PC-3 (cell line): ENCODE measurements around the gene UROD. TPM values are rescaled to one million over a fixed set of nuclear protein-coding genes. Genes with fewer than 3 reads are reported as not detected.
"Not testable (repeated sequence)": the region's sequence is repeated elsewhere in the genome, so short reads cannot be mapped to it uniquely, and the experiment has no call there.

Experiments used
- ATAC-seq: fragments of 200-7000 bp; cut with Tn5 transposase; 2 replicates; pipeline ENCODE4 v1.9.1; 2020; ENCODE audit warnings: mild to moderate bottlenecking, moderate library complexity
- BruUV-seq: library from RNA; stranded (reverse); fragments of 400-500 nt; replicated peaks from 2 replicates; lab custom pipeline; 2021; lab: Mats Ljungman, UMichigan
- CTCF ChIA-PET: fragments of 300-600 bp; sonication (Branson Sonifier 250); formaldehyde crosslinking; loops from one replicate; lab custom pipeline; 2022; ENCODE audit warnings: antibody characterized with exemption; lab: Charles Lee
- POLR2A ChIA-PET: fragments of 300-600 bp; sonication (Branson Sonifier 250); formaldehyde crosslinking; loops from one replicate; lab custom pipeline; 2022; ENCODE audit warnings: antibody characterized with exemption; ENCODE audit not compliant: unreplicated experiment; lab: Charles Lee
- DNase-seq: peaks from one replicate; pipeline ENCODE4 v3.0.0-alpha.2; 2015
- H2AFZ ChIP-seq: fragments of 300-600 bp; sonication (generic); 2 replicates; pipeline ENCODE4 v1.6.0; 2016; ENCODE audit warnings: antibody characterized with exemption, low read length
- H3F3A ChIP-seq: fragments of 300-600 bp; sonication (generic); one replicate; pipeline ENCODE4 v1.6.0; 2017; ENCODE audit warnings: antibody characterized with exemption, low read length, control low read depth, mild to moderate bottlenecking; ENCODE audit not compliant: unreplicated experiment
- H3K27ac ChIP-seq: fragments of 300-600 bp; sonication (generic); 2 replicates; pipeline ENCODE4 v1.5.1; 2016; ENCODE audit warnings: mild to moderate bottlenecking, low read length
- H3K27me3 ChIP-seq: fragments of 300-600 bp; sonication (generic); 2 replicates; pipeline ENCODE4 v1.6.1; 2016; ENCODE audit warnings: low read length, mixed read lengths
- H3K36me3 ChIP-seq: fragments of 300-600 bp; sonication (generic); 2 replicates; pipeline ENCODE4 v1.6.1; 2016; ENCODE audit warnings: low read depth, mixed run types, low read length, mixed read lengths
- H3K4me1 ChIP-seq: fragments of 300-600 bp; sonication (generic); 2 replicates; pipeline ENCODE4 v1.5.1; 2016; ENCODE audit warnings: low read length; ENCODE audit not compliant: insufficient read depth
- H3K4me2 ChIP-seq: fragments of 300-600 bp; sonication (generic); 2 replicates; pipeline ENCODE4 v1.6.0; 2016; ENCODE audit warnings: low read length
- H3K4me3 ChIP-seq: fragments of 300-600 bp; sonication (generic); 2 replicates; pipeline ENCODE4 v1.5.1; 2016; ENCODE audit warnings: mild to moderate bottlenecking, low read length, mixed read lengths
- H3K79me2 ChIP-seq: fragments of 300-600 bp; sonication (generic); 2 replicates; pipeline ENCODE4 v1.6.1; 2017; ENCODE audit warnings: low read length, mixed read lengths
- H3K9ac ChIP-seq: fragments of 300-600 bp; sonication (generic); 2 replicates; pipeline ENCODE4 v1.6.0; 2016; ENCODE audit warnings: mild to moderate bottlenecking, low read length
- H3K9me2 ChIP-seq: fragments of 300-600 bp; sonication (generic); replicated peaks from 2 replicates; pipeline ENCODE4 v1.6.1; 2016; ENCODE audit warnings: mixed run types, low read length, mixed read lengths
- H3K9me3 ChIP-seq: fragments of 300-600 bp; sonication (generic); 2 replicates; pipeline ENCODE4 v1.6.1; 2016; ENCODE audit warnings: low read length, mixed read lengths
- H4K20me1 ChIP-seq: fragments of 300-600 bp; sonication (generic); 2 replicates; pipeline ENCODE4 v1.6.1; 2016; ENCODE audit warnings: low read length, mixed read lengths
- CTCF ChIP-seq: fragments of 300-600 bp; sonication (generic); conservative IDR thresholded peaks from 2 replicates; pipeline ENCODE4 v1.5.1; 2017; ENCODE audit warnings: antibody characterized with exemption, low read depth, mild to moderate bottlenecking, low read length
- EZH2 ChIP-seq: fragments of 300-600 bp; sonication (generic); IDR thresholded peaks from one replicate; pipeline ENCODE4 v1.6.1; 2017; ENCODE audit warnings: antibody characterized with exemption, mild to moderate bottlenecking, low read length; ENCODE audit not compliant: unreplicated experiment
- EZH2phosphoT487 ChIP-seq: fragments of 300-600 bp; sonication (generic); IDR thresholded peaks from 2 replicates; pipeline ENCODE4 v1.6.1; 2018; ENCODE audit warnings: mild to moderate bottlenecking, antibody characterized with exemption, low read length, borderline replicate concordance
- intact Hi-C: fragments of 100-400 bp; cut with micrococcal nuclease; formaldehyde crosslinking; loops from 2 replicates; pipeline ENCODE4 v1.9.0; 2023
- total RNA-seq: library from RNA; depleted of rRNA; stranded (reverse); fragments of >200 nt; gene quantifications from 2 replicates; pipeline ENCODE4 v1.2.3, GENCODE V29; 2014

The UROD gene
- total RNA-seq, 1 experiment from 2014 or later = 168 TPM

- no peak overlapping the region for H2AFZ ChIP-seq
- no peak overlapping the region for H3K4me2 ChIP-seq
- ChIA-PET POLR2A (no interaction called here), CTCF (no interaction called here)
- no peaks in the 10 kb centered on the region for H3K4me1 ChIP-seq
- intact Hi-C loops = no loop called here
- H3K9me2 ChIP-seq = no peaks in the 10 kb centered on the region
- H4K20me1 ChIP-seq = no peaks in the 10 kb centered on the region
- no peaks in the 10 kb centered on the region for H3K79me2 ChIP-seq
- no peak overlapping the region for H3K4me3 ChIP-seq
- ATAC-seq = no peak
- no peak overlapping the region for H3K27ac ChIP-seq
- no peaks in the 10 kb centered on the region for H3F3A ChIP-seq
- H3K27me3 ChIP-seq = no peaks in the 10 kb centered on the region
- H3K9ac ChIP-seq = no peak overlapping the region
- DNase-seq = no peak
- BruUV-seq = no TSS peak
- no peaks in the 10 kb centered on the region for H3K9me3 ChIP-seq
- peaks cover 15% of the 10 kb centered on the region; the same call in 1 of the 2 replicates for H3K36me3 ChIP-seq
- TF ChIP-seq EZH2phosphoT487 (no peak), EZH2 (no peak), CTCF (no peak)
These were observed 35.8 kb upstream of the UROD start for GRCh38 chr1:44976252-44976651.

- H3K4me3 ChIP-seq, POLR2A ChIA-PET, H3K27me3 ChIP-seq, H3F3A ChIP-seq, H3K4me2 ChIP-seq, H3K27ac ChIP-seq, H3K9ac ChIP-seq, H3K9me3 ChIP-seq, H3K4me1 ChIP-seq, H4K20me1 ChIP-seq, intact Hi-C loops, ATAC-seq, H3K79me2 ChIP-seq, BruUV-seq, H3K9me2 ChIP-seq, DNase-seq, CTCF ChIA-PET, H2AFZ ChIP-seq: not testable (repeated sequence)
- peaks cover 15% of the 10 kb centered on the region; the same call in 1 of the 2 replicates for H3K36me3 ChIP-seq
These were observed 34.7 kb upstream of the UROD start for GRCh38 chr1:44977372-44977771.

- no peaks in the 10 kb centered on the region for H4K20me1 ChIP-seq
- no peaks in the 10 kb centered on the region for H3K36me3 ChIP-seq
- H3K27ac ChIP-seq = 0 out of 2 replicates have a peak overlapping the region, but pooled peaks have one; percentile 5
- DNase-seq (no peak), ATAC-seq (peak; percentile 19)
- peak overlapping the region; percentile 85 for H2AFZ ChIP-seq
- intact Hi-C loops = loop anchor here (1.0 to 2.0 kb wide), 2 partner anchors 25 to 61 kb away; partner anchors contain the start of gene HECTD3
- ChIA-PET POLR2A (interaction anchor here (0.6 kb wide), 2 partner anchors 23 to 317 kb away, joined by 5 read pairs; no protein-coding TSS in a partner anchor), CTCF (no interaction called here)
- BruUV-seq = TSS peak; percentile 80
- peak overlapping the region; percentile 93 for H3K4me2 ChIP-seq
- H3K9me3 ChIP-seq = no peaks in the 10 kb centered on the region
- H3K4me1 ChIP-seq = peaks cover 3% of the 10 kb centered on the region; the same call in 1 of the 2 replicates
- TF ChIP-seq CTCF (no peak), EZH2 (no peak), EZH2phosphoT487 (no peak)
- H3K9me2 ChIP-seq = no peaks in the 10 kb centered on the region
- H3K9ac ChIP-seq = peak overlapping the region; percentile 80
- H3K4me3 ChIP-seq = peak overlapping the region; percentile 82
- no peaks in the 10 kb centered on the region for H3F3A ChIP-seq
- H3K79me2 ChIP-seq = peaks cover 21% of the 10 kb centered on the region
- no peaks in the 10 kb centered on the region for H3K27me3 ChIP-seq
These were observed 26.2 kb upstream of the UROD start for GRCh38 chr1:44985747-44986359.
